Spleen (tissue), 11 donors: ENCODE measurements around the gene PXDN. TPM values are rescaled to one million over a fixed set of nuclear protein-coding genes. Genes with fewer than 3 reads are reported as not detected.

Experiments used
- DNase-seq: peaks from one replicate; pipeline ENCODE4 v3.0.0-alpha.2; 2020
- H3K27ac ChIP-seq, 8 donors: fragments of 200-600 bp; sonication (generic) in 7 of 8; 1 replicate in 4 of 8; 2 replicates in 4 of 8; pipeline versions ENCODE4 v1.5.0 to v1.8.0; 2016 to 2021; ENCODE audit warnings: inconsistent platforms in 4 of 8, mild to moderate bottlenecking in 4 of 8, moderate library complexity in 1 of 8
- H3K27me3 ChIP-seq, 7 donors: fragments of 200-600 bp; sonication (generic) in 6 of 7; replicated peaks in 1 of 7; 1 replicate in 4 of 7; 2 replicates in 3 of 7; pipeline versions ENCODE4 v1.5.0 to v1.8.0; 2016 to 2021; ENCODE audit warnings: inconsistent platforms in 3 of 7, mild to moderate bottlenecking in 1 of 7
- H3K36me3 ChIP-seq, 6 donors: fragments of 200-600 bp; sonication (generic) in 5 of 6; 1 replicate in 4 of 6; 2 replicates in 2 of 6; pipeline versions ENCODE4 v1.5.0 to v1.8.0; 2016 to 2021; ENCODE audit warnings: inconsistent platforms in 2 of 6
- H3K4me1 ChIP-seq, 6 donors: fragments of 200-600 bp; sonication (generic) in 5 of 6; 1 replicate in 3 of 6; 2 replicates in 3 of 6; pipeline versions ENCODE4 v1.5.0 to v1.8.0; 2016 to 2021; ENCODE audit warnings: inconsistent platforms in 3 of 6
- H3K4me3 ChIP-seq, 8 donors: fragments of 200-600 bp; sonication (generic) in 7 of 8; 1 replicate in 4 of 8; 2 replicates in 4 of 8; pipeline versions ENCODE4 v1.5.0 to v1.8.0; 2016 to 2021; ENCODE audit warnings: inconsistent platforms in 4 of 8, mild to moderate bottlenecking in 4 of 8, moderate library complexity in 2 of 8
- H3K9me3 ChIP-seq, 8 donors: fragments of 200-600 bp; sonication (generic) in 7 of 8; 1 replicate in 4 of 8; 2 replicates in 4 of 8; pipeline versions ENCODE4 v1.5.0 to v1.8.0; 2016 to 2021; ENCODE audit warnings: inconsistent platforms in 4 of 8
- POLR2A ChIP-seq, 3 donors: fragments of 450-650 bp; IDR thresholded peaks; one replicate each; pipeline ENCODE4 v1.5.1; 2017; ENCODE audit warnings: antibody characterized with exemption in 3 of 3, mild to moderate bottlenecking in 1 of 3
- POLR2AphosphoS5 ChIP-seq, 3 donors: sonication (generic); formaldehyde crosslinking; IDR thresholded peaks; one replicate each; pipeline ENCODE4 v1.5.1; 2017; ENCODE audit warnings: antibody characterized with exemption in 3 of 3
- WGBS, 5 donors: extraction: QIAGEN DNeasy Blood & Tissue Kit in 3 of 5; methylation state at CpG; one replicate each; pipeline versions ENCODE4 v1.1.5 to v1.1.7; 2013 to 2018; 5-methylcytosine and 5-hydroxymethylcytosine counted together
- intact Hi-C: fragments of 100-400 bp; cut with DNase I; formaldehyde crosslinking; loops from one replicate; pipeline ENCODE4 v1.15.0; 2023; ENCODE audit warnings: low total_unique reads
- polyA plus RNA-seq, 3 donors: library from polyadenylated mRNA; stranded (reverse); fragments of 200-250 nt; gene quantifications; one replicate each; pipeline ENCODE4 v1.2.1, GENCODE V29; 2013
- total RNA-seq, 7 donors: library from RNA; depleted of rRNA in 3 of 7; stranded (reverse); fragments of >200 nt in 3 of 7; fragmentation: NEBNext Ultra II Directional in 4 of 7; extraction: Animal tissue kit (Norgen Biotek cat#: 25700) in 4 of 7; gene quantifications; one replicate each; pipeline versions ENCODE4 v1.1.0 to v1.2.1, GENCODE V29; 2016 to 2021
- TF ChIP-seq, protein P1 (sequence below), 11 experiments: fragments of 200-600 bp in 7 of 11; fragments of 450-650 bp in 4 of 11; sonication (generic) in 4 of 11; IDR thresholded peaks in 8 of 11; conservative IDR thresholded peaks in 3 of 11; 1 replicate in 7 of 11; 2 replicates in 4 of 11; pipeline versions ENCODE4 v1.4.0 to v1.8.0; 2016 to 2021; ENCODE audit warnings: antibody characterized with exemption in 11 of 11, inconsistent platforms in 4 of 11, mild to moderate bottlenecking in 1 of 11
- donor health status: healthy with polysubstance abuse.
- donor health status: DM: no; HTN: no; CAD: no; lungs with moderate emphysema.
- donor health status: DM: no; HTN: no; CAD: no.
- donor health status: Bipolar disorder and iron deficiency.
- donor health status: healthy.
- donor health status: DM: no; HTN: no; CAD: no.
- donor health status: DM: yes; HTN: yes; CAD: no.

PXDN gene
- total and polyA plus RNA-seq, 10 donors: 1.9 to 49.3 (median 30.8) TPM

DNA sequence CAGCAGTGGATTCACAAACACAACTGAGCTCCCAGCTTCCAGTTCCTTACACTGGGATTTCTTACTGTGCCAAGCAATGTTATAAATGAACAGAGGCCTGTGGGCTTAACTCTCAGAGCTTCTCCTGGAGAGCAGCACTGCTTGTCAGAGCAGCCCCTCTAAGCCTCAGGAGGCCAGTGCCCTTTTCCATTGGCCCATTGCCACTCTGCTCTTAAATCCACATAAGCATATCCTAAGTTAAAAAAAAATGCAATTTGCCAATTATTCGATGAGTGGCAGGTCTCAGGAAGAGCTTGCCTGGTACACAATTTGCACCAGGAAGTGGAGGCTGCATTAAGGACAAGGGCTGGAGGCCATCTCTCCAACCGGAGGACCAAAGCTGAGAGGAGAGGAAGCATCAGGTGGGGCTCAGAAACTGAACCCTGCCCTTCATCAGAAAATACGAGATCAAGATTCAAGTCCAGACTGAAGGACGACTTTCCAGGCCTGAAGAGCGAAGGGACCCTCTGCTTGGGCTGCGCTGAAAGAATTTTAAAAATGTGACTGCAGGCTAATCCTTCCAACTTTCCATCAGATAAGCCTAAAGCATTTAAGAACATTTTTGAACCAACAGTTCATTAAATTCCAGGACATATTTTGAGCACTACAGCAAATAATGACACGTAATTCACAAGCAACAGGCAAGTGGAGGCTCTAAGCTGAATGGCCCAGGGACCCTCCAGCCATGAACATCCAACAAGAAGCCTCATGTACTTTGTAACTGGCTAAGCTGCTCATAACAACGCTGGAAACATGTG is 28.4 kb upstream of the PXDN start:
- no peak for TF ChIP-seq POLR2AphosphoS5 (IDR thresholded peaks at IDR 0.05)
- TF ChIP-seq POLR2A (IDR thresholded peaks at IDR 0.05): no peak
- TF ChIP-seq, protein P1, sequence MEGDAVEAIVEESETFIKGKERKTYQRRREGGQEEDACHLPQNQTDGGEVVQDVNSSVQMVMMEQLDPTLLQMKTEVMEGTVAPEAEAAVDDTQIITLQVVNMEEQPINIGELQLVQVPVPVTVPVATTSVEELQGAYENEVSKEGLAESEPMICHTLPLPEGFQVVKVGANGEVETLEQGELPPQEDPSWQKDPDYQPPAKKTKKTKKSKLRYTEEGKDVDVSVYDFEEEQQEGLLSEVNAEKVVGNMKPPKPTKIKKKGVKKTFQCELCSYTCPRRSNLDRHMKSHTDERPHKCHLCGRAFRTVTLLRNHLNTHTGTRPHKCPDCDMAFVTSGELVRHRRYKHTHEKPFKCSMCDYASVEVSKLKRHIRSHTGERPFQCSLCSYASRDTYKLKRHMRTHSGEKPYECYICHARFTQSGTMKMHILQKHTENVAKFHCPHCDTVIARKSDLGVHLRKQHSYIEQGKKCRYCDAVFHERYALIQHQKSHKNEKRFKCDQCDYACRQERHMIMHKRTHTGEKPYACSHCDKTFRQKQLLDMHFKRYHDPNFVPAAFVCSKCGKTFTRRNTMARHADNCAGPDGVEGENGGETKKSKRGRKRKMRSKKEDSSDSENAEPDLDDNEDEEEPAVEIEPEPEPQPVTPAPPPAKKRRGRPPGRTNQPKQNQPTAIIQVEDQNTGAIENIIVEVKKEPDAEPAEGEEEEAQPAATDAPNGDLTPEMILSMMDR (IDR thresholded peaks at IDR 0.05 in 8 of 11, conservative IDR thresholded peaks at IDR 0.05 in 3 of 11): no peak
- H3K9me3 ChIP-seq: no peaks in the 10 kb centered on the region
- intact Hi-C loops: no loop called here
- H3K27ac ChIP-seq: no peak overlapping the region
- no peaks in the 10 kb centered on the region for H3K27me3 ChIP-seq
- H3K4me1 ChIP-seq: no peaks in the 10 kb centered on the region
- H3K36me3 ChIP-seq: no peaks in the 10 kb centered on the region
- WGBS, 5 donors: 62 to 84% (median 72%) methylated on average over 8 of the region's 8 CpGs
- no peak overlapping the region for H3K4me3 ChIP-seq
- no peak for DNase-seq

DNA sequence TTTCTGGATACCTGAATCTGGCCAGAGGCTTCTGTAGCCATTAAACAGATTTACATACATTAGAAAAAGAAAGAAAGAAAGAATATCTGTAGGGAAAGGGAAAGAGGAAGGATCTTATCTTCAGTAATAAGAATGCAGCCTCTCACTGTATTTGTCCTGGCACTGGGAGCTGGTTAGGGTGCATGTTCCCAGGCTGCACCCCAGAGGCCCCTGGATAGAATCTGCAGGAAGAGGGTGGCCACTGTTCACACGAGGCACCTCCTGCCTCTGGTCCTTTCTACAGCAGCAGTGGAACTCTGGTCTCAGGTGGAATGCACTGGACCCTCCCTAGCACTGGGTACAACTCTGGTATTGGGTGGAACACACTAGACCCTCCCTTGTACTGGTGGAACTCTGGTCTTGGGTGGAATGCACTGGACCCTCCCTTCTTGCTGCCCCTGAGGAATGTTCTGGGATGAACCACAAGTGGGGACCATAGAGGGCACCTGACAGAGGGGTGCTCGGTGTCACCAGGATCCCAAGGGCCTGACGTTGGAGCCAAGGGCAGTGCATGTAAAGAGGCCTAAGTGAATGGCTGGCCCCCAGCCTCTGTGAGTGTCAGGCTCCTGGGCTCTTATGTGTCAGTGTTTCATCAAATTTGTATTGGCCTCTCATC is 27.4 kb upstream of the PXDN start:
- no peak overlapping the region for H3K4me3 ChIP-seq
- no peak overlapping the region for H3K27ac ChIP-seq
- no peak for DNase-seq
- TF ChIP-seq, protein P1 (IDR thresholded peaks at IDR 0.05 in 8 of 11, conservative IDR thresholded peaks at IDR 0.05 in 3 of 11): no peak
- TF ChIP-seq POLR2A (IDR thresholded peaks at IDR 0.05) (no peak), POLR2AphosphoS5 (IDR thresholded peaks at IDR 0.05) (no peak)
- WGBS, 5 donors: 59 to 83% (median 62%) methylated on average over 3 of the region's 3 CpGs
- H3K9me3 ChIP-seq: no peaks in the 10 kb centered on the region
- intact Hi-C loops: no loop called here
- no peaks in the 10 kb centered on the region for H3K4me1 ChIP-seq
- H3K27me3 ChIP-seq: peaks cover 0 to 6% (median 0%) of the 10 kb centered on the region in 7 donors
- no peaks in the 10 kb centered on the region for H3K36me3 ChIP-seq

DNA sequence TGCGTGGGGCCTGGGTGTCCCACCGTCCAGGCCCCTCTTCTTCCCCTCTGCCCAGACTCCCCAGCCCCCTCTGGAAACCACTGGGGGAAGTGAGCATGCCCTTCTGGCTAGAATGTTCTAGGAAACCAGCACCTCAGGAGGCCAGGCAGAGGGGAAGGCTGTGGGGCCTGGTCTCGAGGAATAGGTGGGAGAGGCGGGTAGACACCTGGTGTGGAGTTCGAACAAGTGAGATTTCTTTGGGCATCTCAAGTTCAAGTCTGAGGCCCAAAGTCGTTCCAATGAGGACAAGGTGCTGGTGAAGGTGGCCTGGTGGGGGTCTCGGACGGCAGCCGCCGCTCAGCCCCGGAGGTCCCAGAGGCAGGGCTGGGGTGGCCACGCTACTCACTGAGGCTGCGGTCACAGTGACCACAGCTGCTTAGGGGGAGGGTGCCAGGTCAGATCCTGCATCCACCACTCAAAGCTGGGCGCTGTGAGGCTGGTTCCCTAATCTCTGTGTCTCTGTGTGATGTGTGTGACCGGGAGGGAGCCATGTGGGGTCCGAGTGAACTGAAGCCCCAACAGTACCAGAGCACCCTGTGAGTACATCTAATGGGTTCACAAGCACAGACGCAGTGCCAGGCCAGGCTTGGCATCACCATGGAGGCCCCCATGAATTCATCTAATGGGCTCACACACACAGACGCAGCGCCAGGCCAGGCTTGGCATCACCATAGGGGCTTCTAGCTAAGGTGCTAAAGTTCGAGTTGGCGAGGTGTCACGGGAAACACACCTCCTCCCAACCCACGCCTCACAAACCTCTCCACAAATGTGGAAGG is 26.5 kb upstream of the PXDN start:
- no peaks in the 10 kb centered on the region for H3K9me3 ChIP-seq
- no peak for DNase-seq
- no peak overlapping the region for H3K27ac ChIP-seq
- 84 to 94% (median 87%) methylated on average over 17 to 23 of the region's 23 CpGs for WGBS, 5 donors
- intact Hi-C loops: no loop called here
- H3K36me3 ChIP-seq: no peaks in the 10 kb centered on the region
- no peak overlapping the region for H3K4me3 ChIP-seq
- peaks cover 0 to 14% (median 0%) of the 10 kb centered on the region in 7 donors for H3K27me3 ChIP-seq
- H3K4me1 ChIP-seq: no peaks in the 10 kb centered on the region
- TF ChIP-seq, protein P1 (IDR thresholded peaks at IDR 0.05 in 8 of 11, conservative IDR thresholded peaks at IDR 0.05 in 3 of 11): no peak
- TF ChIP-seq POLR2AphosphoS5 (IDR thresholded peaks at IDR 0.05) (no peak), POLR2A (IDR thresholded peaks at IDR 0.05) (no peak)
